HG02642 (cell line): ENCODE results near the gene SLC28A3.
A peak's percentile ranks its signal among the peaks of the same experiment; 100 is the strongest.

Experiments used
- ATAC-seq: cut with Tn5 transposase; IDR thresholded peaks from one replicate; pipeline ENCODE4 v1.9.1; 2021; ENCODE audit warnings: mild to moderate bottlenecking; ENCODE audit not compliant: unreplicated experiment, poor library complexity

The SLC28A3 gene

GRCh38 chr9:84261070-84261746 is 79.3 kb downstream of the SLC28A3 start:
- peak; percentile 70 for ATAC-seq

- no peak for ATAC-seq
Observed at GRCh38 chr9:84258371-84258770, 82.2 kb downstream of the SLC28A3 start.

GRCh38 chr9:84255696-84256095 is 84.9 kb downstream of the SLC28A3 start:
- ATAC-seq, result no peak

GRCh38 chr9:84254972-84255371 is 85.6 kb downstream of the SLC28A3 start:
- no peak for ATAC-seq

GRCh38 chr9:84251921-84252320 is 88.6 kb downstream of the SLC28A3 start:
- ATAC-seq, result no peak

- ATAC-seq, result no peak
Observed at GRCh38 chr9:84241817-84242373, 98.7 kb downstream of the SLC28A3 start.

- no peak for ATAC-seq
Observed at GRCh38 chr9:84239343-84239742, 101.2 kb downstream of the SLC28A3 start.

- ATAC-seq, result no peak
Observed at GRCh38 chr9:84238652-84239051, 101.9 kb downstream of the SLC28A3 start.

GRCh38 chr9:84235511-84235910 is 105.0 kb downstream of the SLC28A3 start:
- no peak for ATAC-seq

- no peak for ATAC-seq
Observed at GRCh38 chr9:84230355-84231145, 110.0 kb downstream of the SLC28A3 start.

- ATAC-seq, result no peak
Observed at GRCh38 chr9:84229191-84229590, 111.4 kb downstream of the SLC28A3 start.

- ATAC-seq, result no peak
Observed at GRCh38 chr9:84228130-84228720, 112.3 kb downstream of the SLC28A3 start.

GRCh38 chr9:84226126-84226525 is 114.4 kb downstream of the SLC28A3 start:
- no peak for ATAC-seq
